SU-DHL-6 (cell line): ENCODE measurements around the gene NUDT2.

ENCODE experiments used
- H2AFZ ChIP-seq: fragments of 200-600 bp; sonication (generic); 2 replicates; pipeline ENCODE4 v1.6.1; 2014; ENCODE audit warnings: low read depth, mild to moderate bottlenecking, moderate library complexity, mixed read lengths, antibody characterized with exemption, low read length; ENCODE audit not compliant: severe bottlenecking
- H3F3A ChIP-seq: fragments of 200-600 bp; shearing (Covaris generic); 2 replicates; pipeline ENCODE4 v1.6.0; 2016; ENCODE audit warnings: antibody characterized with exemption, mild to moderate bottlenecking; ENCODE audit not compliant: insufficient read depth
- H3K27ac ChIP-seq: fragments of 200-600 bp; sonication (generic); 2 replicates; pipeline ENCODE4 v1.5.1; 2016; ENCODE audit warnings: low read depth, mild to moderate bottlenecking, low read length, moderate library complexity, mixed read lengths
- H3K27me3 ChIP-seq: fragments of 200-600 bp; sonication (generic), shearing (Covaris generic); 2 replicates; pipeline ENCODE4 v1.6.0; 2014; ENCODE audit warnings: mild to moderate bottlenecking, low read length
- H3K36me3 ChIP-seq: fragments of 200-600 bp; sonication (generic); 2 replicates; pipeline ENCODE4 v1.6.1; 2014; ENCODE audit warnings: mild to moderate bottlenecking, low read length, mixed read lengths
- H3K4me2 ChIP-seq: fragments of 300-600, 200-600 bp; shearing (Covaris generic), sonication (generic); 2 replicates; pipeline ENCODE4 v1.6.0; 2014; ENCODE audit warnings: low read length, low read depth, mild to moderate bottlenecking; ENCODE audit not compliant: poor library complexity, severe bottlenecking
- H3K4me3 ChIP-seq: fragments of 200-600 bp; sonication (generic); 2 replicates; pipeline ENCODE4 v1.5.1; 2014; ENCODE audit warnings: antibody characterized with exemption, low read length, mild to moderate bottlenecking, mixed read lengths; ENCODE audit not compliant: insufficient read depth, poor library complexity, severe bottlenecking
- H3K79me2 ChIP-seq: fragments of 200-600 bp; sonication (generic); 2 replicates; pipeline ENCODE4 v1.6.1; 2014; ENCODE audit warnings: mild to moderate bottlenecking, low read length, moderate library complexity; ENCODE audit not compliant: insufficient read depth
- H3K9ac ChIP-seq: fragments of 200-600 bp; sonication (generic); 2 replicates; pipeline ENCODE4 v1.7.0; 2014; ENCODE audit warnings: mild to moderate bottlenecking, low read length
- H3K9me2 ChIP-seq: fragments of 200-600 bp; sonication (generic); replicated peaks from 2 replicates; pipeline ENCODE4 v1.6.1; 2014; ENCODE audit warnings: low read length; ENCODE audit not compliant: insufficient read depth
- H3K9me3 ChIP-seq: fragments of 200-600 bp; sonication (generic); 2 replicates; pipeline ENCODE4 v1.6.1; 2014; ENCODE audit warnings: low read length, mixed read lengths; ENCODE audit not compliant: insufficient read depth
- H4K20me1 ChIP-seq: fragments of 200-600 bp; sonication (generic); 2 replicates; pipeline ENCODE4 v1.6.1; 2014; ENCODE audit warnings: low read depth, mild to moderate bottlenecking, antibody characterized with exemption, low read length, moderate library complexity, mixed read lengths
- EZH2phosphoT487 ChIP-seq: fragments of 200-600 bp; sonication (generic), shearing (Covaris generic); conservative IDR thresholded peaks from 2 replicates; pipeline ENCODE4 v1.6.1; 2018; ENCODE audit warnings: mild to moderate bottlenecking, antibody characterized with exemption, low read length, moderate library complexity, mixed read lengths
- TF ChIP-seq, protein P1 (sequence below): fragments of 200-600 bp; sonication (generic); IDR thresholded peaks from one replicate; pipeline ENCODE4 v1.5.1; 2017; ENCODE audit warnings: antibody characterized with exemption, mild to moderate bottlenecking, low read length, moderate library complexity; ENCODE audit not compliant: insufficient read depth, poor library complexity, severe bottlenecking

NUDT2 gene

DNA sequence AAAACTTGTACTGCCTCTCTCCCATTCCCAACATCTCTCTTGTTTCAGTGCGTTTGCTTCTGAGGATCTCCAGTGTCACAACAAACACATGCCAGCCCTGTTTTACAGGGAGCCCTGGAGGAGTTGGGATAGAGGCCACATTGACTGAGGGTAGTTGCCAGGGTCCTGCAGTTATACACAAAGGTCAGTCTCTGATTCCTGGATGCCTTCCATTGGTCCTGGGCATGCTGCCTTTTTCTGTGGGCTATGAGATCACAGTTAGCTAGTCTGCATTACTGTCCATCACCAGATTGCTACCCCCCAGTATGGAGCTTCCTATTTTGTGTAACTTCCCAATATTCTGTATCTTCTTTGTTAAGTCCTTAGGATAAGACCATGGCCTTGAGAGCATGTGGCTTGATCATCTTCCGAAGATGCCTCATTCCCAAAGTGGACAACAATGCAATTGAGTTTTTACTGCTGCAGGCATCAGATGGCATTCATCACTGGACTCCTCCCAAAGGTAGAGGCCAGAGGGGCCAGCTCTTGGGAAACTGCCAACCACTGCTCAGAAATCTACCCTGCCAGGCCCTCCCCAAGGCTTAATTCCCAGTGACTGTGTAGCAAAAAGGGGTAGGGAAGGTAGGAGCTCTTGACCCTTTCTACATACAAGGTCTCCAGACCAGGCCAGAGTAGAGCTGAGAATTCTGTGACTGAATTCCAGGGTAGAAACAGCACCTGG lies 9.5 kb downstream of the NUDT2 start:
- no peaks in the 10 kb centered on the region for H4K20me1 ChIP-seq
- H3K4me3 ChIP-seq = no peak overlapping the region
- no peak overlapping the region for H3K27ac ChIP-seq
- no peaks in the 10 kb centered on the region for H3K36me3 ChIP-seq
- no peak overlapping the region for H3K4me2 ChIP-seq
- H3F3A ChIP-seq = no peaks in the 10 kb centered on the region
- H3K27me3 ChIP-seq = no peaks in the 10 kb centered on the region
- TF ChIP-seq, protein P1, sequence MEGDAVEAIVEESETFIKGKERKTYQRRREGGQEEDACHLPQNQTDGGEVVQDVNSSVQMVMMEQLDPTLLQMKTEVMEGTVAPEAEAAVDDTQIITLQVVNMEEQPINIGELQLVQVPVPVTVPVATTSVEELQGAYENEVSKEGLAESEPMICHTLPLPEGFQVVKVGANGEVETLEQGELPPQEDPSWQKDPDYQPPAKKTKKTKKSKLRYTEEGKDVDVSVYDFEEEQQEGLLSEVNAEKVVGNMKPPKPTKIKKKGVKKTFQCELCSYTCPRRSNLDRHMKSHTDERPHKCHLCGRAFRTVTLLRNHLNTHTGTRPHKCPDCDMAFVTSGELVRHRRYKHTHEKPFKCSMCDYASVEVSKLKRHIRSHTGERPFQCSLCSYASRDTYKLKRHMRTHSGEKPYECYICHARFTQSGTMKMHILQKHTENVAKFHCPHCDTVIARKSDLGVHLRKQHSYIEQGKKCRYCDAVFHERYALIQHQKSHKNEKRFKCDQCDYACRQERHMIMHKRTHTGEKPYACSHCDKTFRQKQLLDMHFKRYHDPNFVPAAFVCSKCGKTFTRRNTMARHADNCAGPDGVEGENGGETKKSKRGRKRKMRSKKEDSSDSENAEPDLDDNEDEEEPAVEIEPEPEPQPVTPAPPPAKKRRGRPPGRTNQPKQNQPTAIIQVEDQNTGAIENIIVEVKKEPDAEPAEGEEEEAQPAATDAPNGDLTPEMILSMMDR = no peak
- no peak for TF ChIP-seq EZH2phosphoT487
- no peaks in the 10 kb centered on the region for H3K9me3 ChIP-seq
- no peak overlapping the region for H2AFZ ChIP-seq
- H3K9me2 ChIP-seq = no peaks in the 10 kb centered on the region
- H3K9ac ChIP-seq = no peak overlapping the region
- no peaks in the 10 kb centered on the region for H3K79me2 ChIP-seq

DNA sequence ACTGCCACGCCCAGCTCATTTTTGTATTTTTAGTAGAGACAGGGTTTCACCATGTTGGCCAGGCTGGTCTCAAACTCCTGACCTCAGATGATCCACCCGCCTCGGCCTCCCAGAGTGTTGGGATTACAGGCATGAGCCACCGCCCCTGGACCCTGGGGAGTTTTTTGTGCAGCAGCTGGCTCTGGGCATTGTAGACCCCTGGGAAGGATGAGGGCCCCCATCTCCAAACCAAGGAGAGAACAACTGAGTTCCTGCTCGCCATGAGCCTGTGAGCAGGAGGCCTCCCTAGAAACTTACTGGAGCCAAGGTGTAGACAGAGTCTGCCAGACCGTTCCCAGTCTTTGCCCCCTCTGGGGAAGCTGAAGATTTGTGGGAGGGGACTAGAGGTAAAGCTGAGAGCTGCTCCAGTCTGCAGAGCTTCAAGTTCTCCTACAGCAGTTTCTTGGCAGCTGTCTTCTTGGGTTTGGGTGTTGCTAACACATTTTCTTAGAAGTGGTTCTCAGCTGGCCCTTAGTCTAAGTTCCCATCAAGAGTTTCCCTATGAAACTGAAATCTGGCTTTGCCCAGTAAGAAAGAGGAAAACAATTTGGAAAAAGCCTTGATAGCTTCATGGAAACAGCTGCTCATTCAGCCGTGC lies 12.4 kb downstream of the NUDT2 start:
- H3K4me2 ChIP-seq = no peak overlapping the region

DNA sequence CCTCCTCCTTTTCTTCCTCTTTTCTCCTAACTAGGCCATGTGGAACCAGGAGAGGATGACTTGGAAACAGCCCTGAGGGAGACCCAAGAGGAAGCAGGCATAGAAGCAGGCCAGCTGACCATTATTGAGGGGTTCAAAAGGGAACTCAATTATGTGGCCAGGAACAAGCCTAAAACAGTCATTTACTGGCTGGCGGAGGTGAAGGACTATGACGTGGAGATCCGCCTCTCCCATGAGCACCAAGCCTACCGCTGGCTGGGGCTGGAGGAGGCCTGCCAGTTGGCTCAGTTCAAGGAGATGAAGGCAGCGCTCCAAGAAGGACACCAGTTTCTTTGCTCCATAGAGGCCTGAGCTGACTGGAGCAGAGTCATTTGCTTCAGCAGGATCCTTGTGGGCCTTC lies 13.7 kb downstream of the NUDT2 start:
- Histone ChIP-seq H3K36me3 (no peaks in the 10 kb centered on the region), H3K27me3 (no peaks in the 10 kb centered on the region), H3K79me2 (no peaks in the 10 kb centered on the region), H3K4me2 (no peak overlapping the region), H3K9me3 (no peaks in the 10 kb centered on the region), H4K20me1 (no peaks in the 10 kb centered on the region), H3K27ac (no peak overlapping the region), H3K4me3 (no peak overlapping the region), H3K9me2 (no peaks in the 10 kb centered on the region), H3F3A (no peaks in the 10 kb centered on the region), H2AFZ (no peak overlapping the region), H3K9ac (no peak overlapping the region)
- TF ChIP-seq, protein P1 = no peak
- TF ChIP-seq EZH2phosphoT487 = no peak

More for the DNA sequence above, 12.4 kb downstream of the NUDT2 start:
- TF ChIP-seq EZH2phosphoT487 = no peak
- TF ChIP-seq, protein P1 = no peak
- Histone ChIP-seq H3K79me2 (no peaks in the 10 kb centered on the region), H3F3A (no peaks in the 10 kb centered on the region), H4K20me1 (no peaks in the 10 kb centered on the region), H3K9me3 (no peaks in the 10 kb centered on the region), H2AFZ (no peak overlapping the region), H3K27ac (no peak overlapping the region), H3K27me3 (no peaks in the 10 kb centered on the region), H3K9me2 (no peaks in the 10 kb centered on the region), H3K9ac (no peak overlapping the region), H3K4me3 (no peak overlapping the region), H3K36me3 (no peaks in the 10 kb centered on the region)
